NCI-H128 (cell line): Measurements from ENCODE around the gene FBXO2.

Experiments
- DNase-seq: peaks from one replicate; lab custom pipeline; 2025; ENCODE audit not compliant: unreplicated experiment; lab: John Stamatoyannopoulos, UW

FBXO2 gene, protein sequence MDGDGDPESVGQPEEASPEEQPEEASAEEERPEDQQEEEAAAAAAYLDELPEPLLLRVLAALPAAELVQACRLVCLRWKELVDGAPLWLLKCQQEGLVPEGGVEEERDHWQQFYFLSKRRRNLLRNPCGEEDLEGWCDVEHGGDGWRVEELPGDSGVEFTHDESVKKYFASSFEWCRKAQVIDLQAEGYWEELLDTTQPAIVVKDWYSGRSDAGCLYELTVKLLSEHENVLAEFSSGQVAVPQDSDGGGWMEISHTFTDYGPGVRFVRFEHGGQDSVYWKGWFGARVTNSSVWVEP

DNA sequence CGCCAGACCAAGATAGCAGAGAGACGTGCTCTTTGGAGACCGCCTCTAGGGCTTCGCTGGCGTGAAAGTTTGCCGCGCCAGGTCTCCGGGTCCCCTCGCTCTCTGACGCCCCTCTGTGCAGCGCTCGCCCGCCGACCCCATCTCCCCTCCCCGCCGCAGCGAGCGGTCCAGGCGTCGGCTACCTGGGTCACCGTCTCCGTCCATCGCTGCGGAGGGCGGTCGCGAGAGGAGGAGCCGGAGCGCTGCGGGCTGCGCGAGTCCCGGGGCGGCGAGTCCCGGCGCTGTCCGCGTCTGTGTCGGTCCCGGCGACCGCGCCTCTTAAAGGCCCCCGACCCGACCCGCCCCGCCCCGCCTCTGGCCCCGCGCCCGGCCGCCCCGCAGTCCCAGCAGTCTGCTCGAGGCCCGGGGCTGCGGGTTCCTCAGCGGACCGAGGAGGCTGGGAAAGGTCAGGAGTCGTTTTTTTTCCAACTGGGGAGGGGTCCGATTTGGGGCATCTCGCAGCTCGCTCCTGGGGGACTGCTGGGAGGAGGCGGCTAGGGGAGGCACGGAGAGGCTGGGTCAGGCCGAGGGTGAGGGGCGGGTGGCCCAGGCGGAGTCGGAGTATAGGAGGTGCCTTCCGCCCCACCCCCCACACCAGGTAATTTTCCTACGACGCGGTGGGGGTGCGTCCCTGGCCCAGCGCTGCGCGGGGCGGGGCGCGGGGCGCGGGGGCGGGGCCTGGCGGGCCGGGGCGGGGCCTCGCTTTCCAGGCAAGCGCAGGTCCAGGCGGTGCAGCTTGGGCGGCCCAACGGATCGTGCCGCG, at the start of gene FBXO2, which contains the start of gene FBXO44:
Gene FBXO2, minus strand, starts transcription at position 293 of the 802 bp plus-strand sequence. Its CDS starts 89 bp downstream, at position 204.
Gene FBXO44, plus strand, starts transcription at position 741 of the 802 bp plus-strand sequence. CDS start 959 bp downstream, outside the sequence.
- no peak for DNase-seq

DNA sequence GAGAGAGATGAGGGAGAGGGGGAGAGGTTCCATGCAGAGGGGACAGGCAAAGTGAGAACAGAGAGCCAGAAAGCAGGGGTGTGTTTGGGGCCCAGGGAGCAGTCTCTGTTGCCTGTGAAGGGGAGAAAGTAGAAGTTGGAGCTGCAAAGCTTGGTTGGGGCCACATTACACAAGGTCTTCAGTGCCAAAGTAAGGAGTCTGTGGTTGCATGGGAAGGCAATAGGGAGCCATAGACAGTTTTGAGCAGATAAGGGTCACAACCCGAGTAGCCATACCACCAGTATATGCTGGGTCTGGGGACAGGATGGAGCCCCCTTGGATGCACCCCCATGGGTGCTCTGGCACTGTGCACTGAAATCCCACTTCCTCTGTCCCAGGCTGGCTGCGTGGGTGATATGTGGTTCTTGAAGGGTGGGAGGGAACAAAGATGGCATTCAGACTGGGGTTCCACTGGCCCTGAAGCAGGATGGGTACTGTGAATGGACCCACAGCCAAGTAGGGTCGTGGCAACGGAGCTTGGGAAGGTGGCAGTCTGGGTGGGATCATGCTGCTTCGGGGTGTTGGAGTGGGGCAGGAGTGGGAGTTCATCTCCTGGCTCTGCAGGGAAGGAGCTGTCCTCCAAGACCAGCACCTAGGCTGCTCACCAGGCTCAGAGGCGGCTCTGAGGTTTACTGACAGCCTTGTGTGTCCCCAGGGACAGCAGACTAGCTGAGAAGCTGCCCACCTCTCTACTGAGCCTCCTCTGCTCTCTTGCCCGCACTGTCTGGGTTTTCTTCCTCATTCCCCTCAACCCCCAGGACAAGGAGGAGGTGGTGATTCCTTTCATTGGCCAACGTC, 49.3 kb upstream of the FBXO2 start:
- DNase-seq = no peak

DNA sequence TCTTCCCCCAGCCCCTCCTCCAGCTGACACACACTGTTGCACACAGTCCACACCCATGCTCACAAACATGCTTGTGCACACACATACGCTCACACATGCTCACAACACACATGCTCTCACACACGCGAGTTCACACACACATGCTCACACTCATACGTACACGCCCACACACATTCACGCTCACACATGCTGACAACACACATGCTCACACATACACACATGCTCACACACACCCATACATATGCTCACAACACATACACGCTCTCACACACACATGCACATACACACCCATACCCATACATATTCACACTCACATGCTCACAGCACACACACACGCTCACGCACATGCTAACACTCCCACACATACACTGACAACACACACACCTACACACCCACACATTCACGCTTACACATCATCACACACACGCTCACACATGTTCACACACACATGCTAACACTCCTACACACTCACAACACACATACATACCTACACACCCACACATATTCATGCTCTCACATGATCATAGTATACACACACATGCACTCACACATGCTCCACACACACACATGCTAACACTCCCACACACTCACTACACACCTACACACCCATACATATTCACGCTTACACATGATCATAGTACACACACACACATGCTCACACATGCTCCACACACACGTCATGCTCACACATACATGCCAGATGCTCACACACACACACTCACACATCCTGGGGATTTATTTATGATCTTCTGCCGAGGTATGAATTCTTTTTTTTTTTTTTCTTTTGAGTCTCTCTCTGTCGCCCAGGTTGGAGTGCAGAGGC, 48.0 kb upstream of the FBXO2 start:
- no peak for DNase-seq

DNA sequence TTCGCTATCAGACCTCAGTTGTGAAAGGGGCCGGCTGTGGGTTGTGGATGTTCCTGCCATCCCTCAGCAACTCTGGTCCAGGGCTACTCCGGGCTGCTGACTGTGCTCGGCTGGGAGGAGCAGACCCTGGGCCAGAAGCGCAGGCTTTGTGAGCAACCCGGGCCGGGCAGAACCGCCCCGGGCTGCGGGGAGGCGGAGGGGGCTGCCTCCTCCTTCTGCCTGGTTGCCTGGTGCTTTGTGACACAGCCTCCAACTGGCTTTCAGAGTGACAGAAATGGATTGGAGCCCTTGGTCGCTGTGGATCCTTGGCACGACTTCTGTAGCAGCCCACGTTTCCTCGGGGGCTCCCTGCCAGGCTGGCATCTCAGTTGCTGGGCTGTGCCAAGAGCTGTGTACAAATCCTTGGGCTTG, 47.3 kb upstream of the FBXO2 start:
- DNase-seq = no peak

DNA sequence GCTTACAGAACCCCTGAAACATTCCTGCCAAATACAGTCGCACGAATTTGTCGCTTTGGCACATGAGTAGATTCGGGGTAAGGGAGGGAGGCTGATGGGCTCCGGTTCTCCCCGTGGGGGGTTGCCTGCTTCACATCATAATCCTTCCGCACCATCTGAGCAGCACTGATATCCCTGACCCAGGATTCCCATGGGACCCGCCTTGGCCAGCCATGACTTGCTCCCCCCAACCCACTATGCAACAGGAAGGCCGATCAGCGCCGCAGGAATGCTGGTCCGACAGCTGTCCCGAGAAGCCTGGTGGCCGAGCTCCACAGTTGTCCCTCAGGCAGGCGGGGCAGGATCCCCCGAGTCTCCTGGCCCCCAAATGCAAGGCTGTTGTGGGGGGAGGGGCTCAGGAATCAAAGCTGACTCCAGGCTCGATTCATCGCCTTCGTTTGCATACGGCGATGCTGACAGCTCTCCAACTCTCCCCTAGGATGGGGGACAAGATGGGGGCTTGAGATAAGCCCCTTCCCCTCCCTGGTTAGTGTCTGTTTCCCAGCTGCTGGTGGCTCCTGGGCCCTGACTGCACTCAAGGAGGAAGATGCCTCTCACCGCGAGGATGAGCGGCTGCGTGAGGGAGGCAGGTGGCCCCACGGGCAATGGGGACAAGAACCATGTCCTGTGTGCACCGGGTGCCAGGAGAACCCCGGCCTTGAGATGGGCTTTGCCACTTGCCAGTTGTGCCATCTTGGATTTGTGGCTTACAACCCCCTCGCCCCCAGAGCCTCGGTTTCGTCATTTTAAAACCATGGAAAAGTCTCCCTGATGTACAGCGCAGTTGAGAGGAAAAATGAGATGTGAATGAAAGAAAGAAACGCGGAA, 46.6 kb upstream of the FBXO2 start:
- DNase-seq = no peak

DNA sequence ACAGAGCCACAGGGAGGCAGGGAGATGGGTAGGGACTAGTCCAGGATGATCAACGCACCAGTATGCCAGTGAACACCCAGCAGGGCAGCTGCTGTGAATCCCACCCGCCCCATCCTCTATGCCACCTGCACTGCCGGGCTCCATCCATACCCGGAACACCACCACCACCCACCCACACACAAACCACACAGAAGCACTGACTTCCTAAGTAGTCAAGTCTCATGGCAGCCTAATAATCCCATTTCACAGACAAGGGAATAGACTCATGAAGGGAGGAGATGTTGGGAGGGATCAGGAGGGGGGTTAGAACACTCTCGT, 43.6 kb upstream of the FBXO2 start:
- DNase-seq = no peak

DNA sequence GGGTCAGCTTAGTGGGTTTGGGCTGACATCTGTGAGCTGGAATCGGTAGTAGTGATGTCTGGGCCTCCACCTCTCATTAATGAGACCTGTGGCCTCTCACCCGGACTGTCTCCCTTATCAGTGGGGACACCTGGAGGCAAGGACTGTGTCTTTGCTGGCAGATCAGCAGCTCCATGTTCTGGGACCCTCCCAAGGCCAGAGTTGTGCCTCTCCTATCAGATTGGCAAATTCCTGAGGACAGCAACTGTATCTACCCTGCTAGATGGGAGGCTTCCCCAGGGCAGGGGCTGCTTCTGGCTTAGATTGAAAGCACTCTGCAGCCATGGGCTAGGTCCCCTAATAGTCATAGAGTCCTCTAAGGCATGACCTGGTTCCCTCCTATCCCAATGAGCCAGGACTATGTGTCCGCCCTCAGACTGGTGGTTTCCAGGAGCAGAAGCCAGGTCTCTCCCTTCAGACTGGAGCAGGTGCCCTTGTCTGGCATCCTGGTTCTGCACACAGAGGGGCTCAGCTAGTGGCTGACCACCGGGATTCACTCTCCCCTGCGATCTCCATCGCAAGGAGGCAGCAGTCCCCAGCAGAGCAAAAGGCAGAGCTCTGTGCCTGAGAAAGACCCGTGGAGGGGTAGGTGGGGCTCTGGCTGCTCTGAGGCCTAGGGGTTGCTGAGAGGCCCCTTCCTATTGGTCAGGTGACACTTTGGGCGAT, 43.1 kb upstream of the FBXO2 start:
- DNase-seq = no peak

DNA sequence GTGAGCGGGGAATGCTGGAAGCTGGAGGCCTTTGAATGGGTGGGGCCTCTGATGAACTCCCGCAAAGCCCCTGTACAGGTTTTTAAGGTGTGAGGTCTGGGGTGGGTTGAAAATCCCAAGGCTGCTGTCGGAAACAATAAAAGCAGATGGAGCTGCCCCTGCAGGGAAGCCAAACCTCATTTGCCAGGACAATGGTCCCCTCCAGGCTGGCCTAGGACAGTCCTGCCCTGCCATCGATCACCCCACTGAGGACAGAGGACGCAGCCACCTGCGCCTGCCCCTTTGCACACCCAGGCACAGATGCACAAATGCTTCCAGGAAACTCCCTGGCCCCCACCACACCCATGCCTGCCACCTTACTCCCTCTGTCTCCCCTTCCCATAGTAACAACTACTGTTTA, 41.6 kb upstream of the FBXO2 start:
- no peak for DNase-seq

DNA sequence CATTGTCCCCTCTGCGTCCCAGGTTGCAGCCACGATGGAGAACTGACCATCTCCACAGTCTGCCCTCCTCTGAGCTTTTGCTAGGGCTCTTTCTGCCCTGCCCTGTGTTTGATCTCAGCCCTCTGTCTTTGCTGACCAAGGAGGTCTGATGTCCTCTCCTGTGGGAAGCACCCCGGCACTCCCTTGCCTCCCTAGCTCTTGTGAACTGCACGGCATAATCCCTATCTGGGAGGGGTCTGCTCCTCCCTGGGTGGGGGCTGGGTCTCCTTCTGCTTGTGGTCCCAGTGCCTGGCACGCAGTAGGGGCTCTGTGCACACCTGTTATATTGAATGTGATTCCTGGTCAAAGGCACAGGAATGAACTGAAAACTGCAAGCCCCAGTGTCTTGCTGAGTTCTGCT, 39.7 kb upstream of the FBXO2 start:
- DNase-seq = no peak

DNA sequence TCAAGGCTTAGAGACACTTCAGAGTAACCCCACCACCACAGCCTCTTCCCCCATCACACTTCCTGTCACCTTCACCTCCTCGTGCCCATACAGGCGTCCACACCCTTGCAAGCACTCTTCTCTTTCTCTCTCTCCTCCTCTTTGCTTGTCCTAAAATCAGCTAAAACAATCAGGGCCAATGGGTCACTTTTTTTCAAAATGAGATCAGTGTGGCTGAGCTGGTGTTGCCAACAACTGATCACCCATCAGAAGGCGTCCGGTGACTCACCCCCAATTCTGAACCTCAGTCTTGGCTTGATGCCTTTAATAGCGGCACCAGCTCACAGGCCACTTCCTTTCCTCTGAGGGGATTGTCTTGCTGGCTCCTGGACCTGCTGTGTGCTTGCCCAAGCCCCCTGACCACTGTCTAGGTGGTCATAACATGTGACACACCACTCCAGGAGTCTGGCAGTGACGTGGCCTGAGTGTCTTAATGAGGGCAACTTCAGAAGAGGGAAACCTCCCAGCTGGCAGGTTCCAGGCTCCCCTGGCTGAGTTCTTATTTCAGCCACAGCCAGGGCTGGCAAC, 38.9 kb upstream of the FBXO2 start:
- DNase-seq = no peak

DNA sequence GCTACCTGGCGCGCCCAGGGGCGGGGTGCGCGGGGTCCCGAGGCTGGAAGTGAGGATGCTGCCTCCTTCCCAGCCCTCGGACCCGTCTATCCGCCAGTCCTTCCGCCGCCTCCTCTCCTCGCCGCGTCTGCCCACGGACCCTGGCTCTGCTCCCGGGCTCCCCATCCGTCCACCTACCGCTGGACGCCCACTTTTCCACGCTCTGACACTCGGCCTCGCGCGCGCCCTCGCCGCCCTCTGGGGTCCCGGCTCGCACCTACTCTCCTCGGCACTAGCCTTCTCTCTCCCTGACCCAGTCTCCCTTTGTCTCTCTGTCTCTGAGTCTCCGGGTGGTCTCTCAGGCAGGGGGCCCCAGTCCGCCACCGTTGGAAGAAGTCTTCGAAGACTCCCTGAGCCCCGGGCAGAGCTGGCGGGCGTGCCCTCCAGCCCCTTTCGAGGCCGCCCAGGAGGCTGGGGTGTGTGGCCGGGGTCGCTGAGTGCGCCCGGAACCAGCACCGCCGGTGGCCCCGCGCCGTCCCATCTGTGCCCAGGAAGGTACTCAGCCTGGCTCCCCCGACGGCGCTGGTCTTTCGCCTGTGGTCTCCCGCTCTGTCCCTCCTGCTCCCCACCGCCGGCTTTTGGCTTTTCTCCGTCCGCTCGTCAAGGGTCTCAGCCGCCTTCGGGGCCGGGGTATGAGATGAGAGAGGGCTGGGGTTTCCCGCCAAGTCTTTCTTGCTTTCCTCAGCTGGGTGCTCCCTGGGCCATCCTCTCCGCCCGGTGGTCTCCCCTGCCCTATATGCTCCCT, 37.9 kb upstream of the FBXO2 start:
- no peak for DNase-seq

DNA sequence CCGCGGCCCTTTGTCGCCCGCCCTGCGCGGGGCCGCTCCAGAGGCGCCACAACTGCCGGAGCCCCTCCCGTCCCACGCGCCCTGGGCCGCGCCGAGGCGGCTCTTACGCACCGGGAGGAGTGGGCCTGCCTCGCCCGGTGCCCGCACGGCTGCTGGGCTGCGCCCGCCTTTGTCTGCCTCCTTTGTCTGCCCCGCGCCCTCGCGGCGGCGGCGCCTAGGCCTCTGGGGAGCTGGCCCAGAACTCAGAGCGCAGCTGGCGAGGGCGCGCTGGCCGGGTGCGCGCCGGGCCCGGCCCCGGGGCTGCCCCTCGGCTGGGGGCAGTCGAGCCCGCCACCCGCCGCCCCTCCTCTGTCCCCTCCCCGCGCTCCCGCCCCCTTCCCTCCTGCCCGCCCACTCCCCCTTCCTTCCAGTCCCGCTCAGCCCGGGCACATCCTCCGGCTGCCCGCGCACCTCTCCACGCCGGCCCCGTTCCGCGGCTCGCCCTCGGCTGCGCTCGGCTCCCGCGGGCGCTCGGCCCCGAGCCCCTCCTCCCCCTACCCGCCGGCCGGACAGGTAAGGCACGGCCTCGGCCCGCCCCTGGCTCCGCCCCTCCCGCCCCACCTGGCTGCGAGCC, 37.2 kb upstream of the FBXO2 start, which contains the start of gene DRAXIN:
Gene DRAXIN, plus strand, starts transcription at position 409 of the 613 bp plus-strand sequence. CDS start 14,549 bp downstream, outside the sequence.
- peak; percentile 74 for DNase-seq

DNA sequence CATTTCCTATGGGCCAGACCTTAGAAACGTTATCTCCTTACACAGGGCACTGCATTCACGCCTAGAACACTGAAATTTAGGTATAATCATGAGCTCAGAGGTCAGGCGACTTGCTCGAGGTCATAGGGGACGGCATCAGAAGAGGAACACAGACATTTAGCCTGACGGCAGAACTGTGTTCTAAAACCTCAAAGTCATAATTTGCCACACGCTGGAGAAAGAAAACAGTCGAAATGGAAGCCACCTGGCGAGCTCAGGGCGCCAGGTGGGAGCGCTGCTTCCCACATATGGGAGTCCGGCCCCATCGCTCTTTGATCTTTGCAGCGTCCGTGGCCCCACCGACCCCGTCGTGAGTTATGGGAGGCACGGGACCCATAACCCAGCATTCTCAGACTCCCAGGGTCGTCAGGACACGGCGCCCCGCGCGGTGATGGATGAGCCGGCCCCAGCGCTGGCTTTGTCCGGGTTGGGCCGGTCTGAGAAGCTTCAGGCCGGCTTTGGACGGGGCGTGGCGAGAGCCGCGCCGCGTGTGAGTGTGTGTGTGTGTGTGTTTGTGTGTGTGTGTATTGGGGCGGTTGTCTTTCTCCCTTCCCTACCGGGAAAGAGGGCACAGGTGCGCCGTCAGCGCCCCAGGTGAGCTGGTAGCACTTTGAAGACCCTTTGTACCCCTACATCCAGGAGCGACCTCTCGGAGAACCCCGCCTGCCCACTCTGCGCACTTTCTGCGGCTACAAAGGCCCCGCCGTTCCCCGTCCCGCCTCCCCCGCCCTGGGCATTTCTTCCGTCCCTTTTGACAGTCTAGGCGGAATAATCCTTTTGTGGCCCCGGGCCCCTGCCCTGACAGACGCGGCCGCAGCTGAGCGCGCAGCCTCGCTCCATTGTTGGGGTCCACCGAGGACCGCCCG, 36.4 kb upstream of the FBXO2 start:
- DNase-seq = peak; percentile 32

DNA sequence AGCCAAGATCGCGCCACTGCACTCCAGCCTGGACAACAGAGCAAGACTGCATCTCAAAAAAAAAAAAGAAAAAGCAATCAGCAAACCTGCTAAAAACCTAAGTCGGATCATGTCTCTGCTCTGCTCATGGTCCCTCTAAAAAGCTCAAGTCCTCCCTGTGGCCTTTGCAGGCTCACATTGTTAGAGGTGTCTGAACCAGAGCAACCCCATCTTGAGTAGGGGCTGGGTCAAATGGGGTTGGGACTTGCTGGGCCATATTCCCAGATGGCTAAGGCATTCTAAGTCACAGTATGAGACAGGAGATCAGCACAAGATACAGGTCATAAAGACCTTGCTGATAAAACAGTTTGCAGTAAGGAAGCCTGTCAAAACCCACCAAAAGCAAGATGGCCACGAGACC, 34.3 kb upstream of the FBXO2 start:
- DNase-seq = no peak

DNA sequence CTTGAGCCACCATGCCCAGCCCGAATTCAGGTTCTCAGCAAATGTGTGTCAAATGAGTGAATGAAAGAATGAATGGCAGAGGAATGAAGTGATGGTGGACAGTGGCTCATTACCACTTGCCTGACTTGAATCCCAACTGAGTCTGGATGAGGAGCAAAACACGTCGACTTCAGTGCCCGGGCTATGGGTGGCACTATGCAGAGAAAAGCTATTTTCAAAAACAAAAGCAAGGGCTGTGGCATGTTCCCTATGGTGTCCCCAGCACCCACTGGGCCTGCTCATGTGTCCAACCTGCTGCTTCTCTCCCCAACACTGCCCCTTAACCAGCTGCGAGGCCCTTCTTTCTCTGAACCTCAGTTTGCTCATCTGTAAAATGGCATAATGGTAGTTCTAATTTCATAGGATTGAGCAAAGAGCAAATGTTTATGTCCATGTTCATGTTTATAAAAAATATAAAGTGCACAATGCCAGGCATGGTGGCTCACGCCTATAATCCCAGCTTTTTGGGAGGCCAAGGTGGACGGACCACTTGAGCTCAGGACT, 31.1 kb upstream of the FBXO2 start:
- no peak for DNase-seq

DNA sequence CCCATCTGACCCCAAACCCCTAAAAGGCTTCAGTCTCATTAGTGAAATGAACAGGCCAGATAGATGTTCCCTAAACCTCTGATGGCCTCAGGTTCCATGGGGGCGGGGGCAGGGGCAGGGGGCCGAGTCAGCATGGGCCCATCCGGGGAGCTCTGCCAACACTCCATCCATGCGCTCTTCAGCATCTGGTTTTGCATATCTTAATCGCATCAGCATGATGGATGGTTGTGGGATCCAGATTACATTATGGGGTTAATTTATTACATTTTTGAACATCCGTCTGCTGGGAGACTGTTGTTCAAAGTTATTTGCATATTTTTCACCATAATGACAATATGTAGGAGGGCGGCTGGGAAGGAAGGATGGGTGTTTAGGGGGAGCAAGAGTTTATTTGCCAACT, 29.8 kb upstream of the FBXO2 start:
- no peak for DNase-seq
